Measurements from ENCODE around the gene LYPD1. TPM values are rescaled to one million over a fixed set of nuclear protein-coding genes. Genes with fewer than 3 reads are reported as not detected.

The LYPD1 gene
- total RNA-seq, 4 donors from 2014 or later = 0.55 to 7.1 TPM; not detected in 2

- H3K27ac ChIP-seq = no peak overlapping the region
- no peak for TF ChIP-seq POLR2A (IDR thresholded peaks at IDR 0.05)
- no peak for TF ChIP-seq CTCF (IDR thresholded peaks at IDR 0.05)
- DNase-seq = no peak
- no peaks in the 10 kb centered on the region for H3K9me3 ChIP-seq
- no peaks in the 10 kb centered on the region for H3K36me3 ChIP-seq
- H3K4me1 ChIP-seq = no peaks in the 10 kb centered on the region
- no peaks in the 10 kb centered on the region for H3K27me3 ChIP-seq
- no peak overlapping the region for H3K4me3 ChIP-seq
- intact Hi-C loops (cut with DNase I; ENCODE audit: low total_unique reads) = no loop called here
Measured at GRCh38 chr2:132642415-132642814, 27.6 kb downstream of the LYPD1 start.

- TF ChIP-seq POLR2A (IDR thresholded peaks at IDR 0.05) (no peak), CTCF (IDR thresholded peaks at IDR 0.05) (no peak)
- Histone ChIP-seq H3K27ac (no peak overlapping the region), H3K27me3 (no peaks in the 10 kb centered on the region), H3K4me1 (no peaks in the 10 kb centered on the region), H3K36me3 (no peaks in the 10 kb centered on the region), H3K4me3 (no peak overlapping the region), H3K9me3 (no peaks in the 10 kb centered on the region)
- DNase-seq = no peak
- intact Hi-C loops (cut with DNase I; ENCODE audit: low total_unique reads) = no loop called here
Measured at GRCh38 chr2:132641819-132642218, 28.2 kb downstream of the LYPD1 start.

- TF ChIP-seq POLR2A (IDR thresholded peaks at IDR 0.05) = no peak
- TF ChIP-seq CTCF (IDR thresholded peaks at IDR 0.05) = no peak
- no peaks in the 10 kb centered on the region for H3K4me1 ChIP-seq
- no peak overlapping the region for H3K27ac ChIP-seq
- H3K27me3 ChIP-seq = no peaks in the 10 kb centered on the region
- no peak overlapping the region for H3K4me3 ChIP-seq
- intact Hi-C loops (cut with DNase I; ENCODE audit: low total_unique reads) = no loop called here
- DNase-seq = no peak
- H3K36me3 ChIP-seq = no peaks in the 10 kb centered on the region
- H3K9me3 ChIP-seq = no peaks in the 10 kb centered on the region
Measured at GRCh38 chr2:132640116-132640515, 29.9 kb downstream of the LYPD1 start.

- H3K27me3 ChIP-seq = no peaks in the 10 kb centered on the region
- no peak overlapping the region for H3K4me3 ChIP-seq
- intact Hi-C loops (cut with DNase I; ENCODE audit: low total_unique reads) = no loop called here
- no peak for DNase-seq
- no peak overlapping the region for H3K27ac ChIP-seq
- no peaks in the 10 kb centered on the region for H3K36me3 ChIP-seq
- no peaks in the 10 kb centered on the region for H3K9me3 ChIP-seq
- TF ChIP-seq POLR2A (IDR thresholded peaks at IDR 0.05) = no peak
- no peak for TF ChIP-seq CTCF (IDR thresholded peaks at IDR 0.05)
- no peaks in the 10 kb centered on the region for H3K4me1 ChIP-seq
Measured at GRCh38 chr2:132638313-132639040, 31.5 kb downstream of the LYPD1 start.

- H3K9me3 ChIP-seq = no peaks in the 10 kb centered on the region
- H3K27ac ChIP-seq = no peak overlapping the region
- DNase-seq = no peak
- H3K4me3 ChIP-seq = no peak overlapping the region
- intact Hi-C loops (cut with DNase I; ENCODE audit: low total_unique reads) = no loop called here
- no peaks in the 10 kb centered on the region for H3K27me3 ChIP-seq
- no peaks in the 10 kb centered on the region for H3K36me3 ChIP-seq
- no peaks in the 10 kb centered on the region for H3K4me1 ChIP-seq
- TF ChIP-seq POLR2A (IDR thresholded peaks at IDR 0.05) = no peak
- TF ChIP-seq CTCF (IDR thresholded peaks at IDR 0.05) = no peak
Measured at GRCh38 chr2:132636346-132636745, 33.7 kb downstream of the LYPD1 start.
